Keratinocyte (primary cell): Measurements from ENCODE around the gene FAM83B.

Experiments
- EZH2 ChIP-seq: IDR thresholded peaks from one replicate; pipeline ENCODE4 v1.6.1; 2012; ENCODE audit warnings: inconsistent platforms, mild to moderate bottlenecking, low read length, moderate library complexity
- TF ChIP-seq, protein P1 (sequence below), 3 experiments: IDR thresholded peaks in 1 of 3; conservative IDR thresholded peaks in 1 of 3; optimal IDR thresholded peaks in 1 of 3; 2 replicates in 2 of 3; 3 replicates in 1 of 3; pipeline versions ENCODE3 to v1.5.1; 2011; ENCODE audit warnings: low read length in 3 of 3, mild to moderate bottlenecking in 3 of 3, moderate library complexity in 2 of 3, control low read depth in 1 of 3, inconsistent platforms in 1 of 3; ENCODE audit not compliant: insufficient read depth in 2 of 3; ENCODE audit errors: extremely low read depth in 1 of 3

DNA sequence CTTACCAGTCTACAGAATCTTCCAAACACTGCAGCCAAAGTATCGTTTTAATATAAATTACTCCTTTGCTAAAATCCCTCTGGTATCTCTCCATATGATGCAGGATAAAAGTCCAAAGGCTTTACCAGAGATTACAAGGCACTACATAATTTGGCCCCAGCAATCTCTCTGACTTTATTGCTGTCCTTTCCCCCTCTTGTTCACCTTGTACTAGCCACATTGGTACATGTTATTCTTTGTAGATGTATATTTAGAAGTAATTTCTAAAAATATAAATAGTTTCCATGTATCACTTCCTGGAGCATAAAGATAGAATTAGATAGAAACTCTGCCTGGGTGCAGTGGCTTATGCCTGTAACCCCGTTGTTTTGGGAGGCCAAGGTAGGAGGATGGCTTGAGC, 28.7 kb upstream of the FAM83B start:
- TF ChIP-seq, protein P1, sequence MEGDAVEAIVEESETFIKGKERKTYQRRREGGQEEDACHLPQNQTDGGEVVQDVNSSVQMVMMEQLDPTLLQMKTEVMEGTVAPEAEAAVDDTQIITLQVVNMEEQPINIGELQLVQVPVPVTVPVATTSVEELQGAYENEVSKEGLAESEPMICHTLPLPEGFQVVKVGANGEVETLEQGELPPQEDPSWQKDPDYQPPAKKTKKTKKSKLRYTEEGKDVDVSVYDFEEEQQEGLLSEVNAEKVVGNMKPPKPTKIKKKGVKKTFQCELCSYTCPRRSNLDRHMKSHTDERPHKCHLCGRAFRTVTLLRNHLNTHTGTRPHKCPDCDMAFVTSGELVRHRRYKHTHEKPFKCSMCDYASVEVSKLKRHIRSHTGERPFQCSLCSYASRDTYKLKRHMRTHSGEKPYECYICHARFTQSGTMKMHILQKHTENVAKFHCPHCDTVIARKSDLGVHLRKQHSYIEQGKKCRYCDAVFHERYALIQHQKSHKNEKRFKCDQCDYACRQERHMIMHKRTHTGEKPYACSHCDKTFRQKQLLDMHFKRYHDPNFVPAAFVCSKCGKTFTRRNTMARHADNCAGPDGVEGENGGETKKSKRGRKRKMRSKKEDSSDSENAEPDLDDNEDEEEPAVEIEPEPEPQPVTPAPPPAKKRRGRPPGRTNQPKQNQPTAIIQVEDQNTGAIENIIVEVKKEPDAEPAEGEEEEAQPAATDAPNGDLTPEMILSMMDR (optimal IDR thresholded peaks at IDR 0.05 in 1 of 3, IDR thresholded peaks at IDR 0.05 in 1 of 3, conservative IDR thresholded peaks at IDR 0.05 in 1 of 3; ENCODE audit: extremely low read depth in 1 of 3, insufficient read depth in 2 of 3, low read length in 3 of 3), result no peak
- no peak for TF ChIP-seq EZH2
